Cardiac muscle cell (in vitro differentiated cells and primary cell): ENCODE results near the gene APBA1. TPM values are rescaled to one million over a fixed set of nuclear protein-coding genes. Genes with fewer than 3 reads are reported as not detected.

Experiments
- DNase-seq, 2 donors: peaks; one replicate each; pipeline versions ENCODE4 v3.0.0 to v3.0.0-alpha.2; 2010 to 2017; ENCODE audit warnings: low read depth in 1 of 2, low spot score in 1 of 2
- H3K27ac ChIP-seq: fragments of 200-600 bp; sonication (generic); 2 replicates; pipeline ENCODE4 v1.5.1; 2016
- H3K27me3 ChIP-seq: fragments of 200-600 bp; sonication (generic); 2 replicates; pipeline ENCODE4 v1.6.0; 2016; ENCODE audit warnings: control low read depth
- H3K36me3 ChIP-seq: fragments of 200-600 bp; sonication (generic); 2 replicates; pipeline ENCODE4 v1.5.1; 2016; ENCODE audit warnings: control low read depth
- H3K4me1 ChIP-seq: fragments of 200-600 bp; sonication (generic); 2 replicates; pipeline ENCODE4 v1.8.1; 2017; ENCODE audit warnings: low read depth, mild to moderate bottlenecking, mixed run types
- H3K4me3 ChIP-seq: fragments of 200-600 bp; sonication (generic); 2 replicates; pipeline ENCODE4 v1.5.1; 2016; ENCODE audit warnings: mild to moderate bottlenecking
- H3K9me3 ChIP-seq: fragments of 200-600 bp; sonication (generic); 2 replicates; pipeline ENCODE4 v1.5.1; 2017; ENCODE audit warnings: low read depth, mild to moderate bottlenecking, control low read depth
- CTCF ChIP-seq: IDR thresholded peaks from 2 replicates; pipeline ENCODE4 v1.5.1; 2012; ENCODE audit warnings: low read depth, mild to moderate bottlenecking, low read length
- polyA plus RNA-seq: library from polyadenylated mRNA; unstranded; fragments of >200 nt; fragmentation: Nextera tagmentation; extraction: Ambion mirVana; gene quantifications from 2 replicates; pipeline ENCODE4 v1.2.1, GENCODE V29; 2016
- total RNA-seq: library from RNA; depleted of rRNA; stranded (reverse); fragments of >200 nt; gene quantifications from 2 replicates; pipeline ENCODE4 v1.2.3, GENCODE V29; 2016

The APBA1 gene
- total and polyA plus RNA-seq, 2 experiments from 2014 or later, result 0.93 to 2.4 TPM

- no peak for DNase-seq
- H3K36me3 ChIP-seq, result peaks cover 24% of the 10 kb centered on the region
- no peak overlapping the region for H3K27ac ChIP-seq
- no peaks in the 10 kb centered on the region for H3K4me1 ChIP-seq
- no peak overlapping the region for H3K4me3 ChIP-seq
- H3K27me3 ChIP-seq, result no peaks in the 10 kb centered on the region
- H3K9me3 ChIP-seq, result no peaks in the 10 kb centered on the region
- TF ChIP-seq CTCF, result no peak
Observed at GRCh38 chr9:69715096-69715495, 42.9 kb upstream of the APBA1 start.

- Histone ChIP-seq H3K9me3 (no peaks in the 10 kb centered on the region), H3K27ac (no peak overlapping the region), H3K4me3 (no peak overlapping the region), H3K4me1 (no peaks in the 10 kb centered on the region), H3K36me3 (no peaks in the 10 kb centered on the region), H3K27me3 (no peaks in the 10 kb centered on the region)
- TF ChIP-seq CTCF, result no peak
- no peak for DNase-seq
Observed at GRCh38 chr9:69697475-69697874, 25.3 kb upstream of the APBA1 start.

- no peak for TF ChIP-seq CTCF
- no peaks in the 10 kb centered on the region for H3K27me3 ChIP-seq
- H3K27ac ChIP-seq, result no peak overlapping the region
- H3K36me3 ChIP-seq, result no peaks in the 10 kb centered on the region
- H3K4me3 ChIP-seq, result no peak overlapping the region
- no peaks in the 10 kb centered on the region for H3K9me3 ChIP-seq
- no peaks in the 10 kb centered on the region for H3K4me1 ChIP-seq
- DNase-seq, result no peak
Observed at GRCh38 chr9:69696802-69697201, 24.6 kb upstream of the APBA1 start.

- no peak for TF ChIP-seq CTCF
- H3K36me3 ChIP-seq, result no peaks in the 10 kb centered on the region
- H3K9me3 ChIP-seq, result no peaks in the 10 kb centered on the region
- H3K4me3 ChIP-seq, result no peak overlapping the region
- no peak for DNase-seq
- H3K27ac ChIP-seq, result no peak overlapping the region
- H3K27me3 ChIP-seq, result no peaks in the 10 kb centered on the region
- no peaks in the 10 kb centered on the region for H3K4me1 ChIP-seq
Observed at GRCh38 chr9:69689991-69690538, 17.9 kb upstream of the APBA1 start.

- H3K4me1 ChIP-seq, result no peaks in the 10 kb centered on the region
- no peak overlapping the region for H3K27ac ChIP-seq
- no peaks in the 10 kb centered on the region for H3K27me3 ChIP-seq
- H3K36me3 ChIP-seq, result no peaks in the 10 kb centered on the region
- no peak overlapping the region for H3K4me3 ChIP-seq
- DNase-seq, result no peak
- TF ChIP-seq CTCF, result no peak
- H3K9me3 ChIP-seq, result no peaks in the 10 kb centered on the region
Observed at GRCh38 chr9:69683927-69684326, 11.8 kb upstream of the APBA1 start.
